ENCODE results near the gene WARS2. TPM values are rescaled to one million over a fixed set of nuclear protein-coding genes. Genes with fewer than 3 reads are reported as not detected.

The WARS2 gene
- total RNA-seq, 2 donors from 2014 or later = 9.9 to 11.8 TPM

- Histone ChIP-seq H3K27me3 (ENCODE audit: control insufficient read depth, insufficient read depth, low read length, poor library complexity, severe bottlenecking) (no peaks in the 10 kb centered on the region), H3K9ac (ENCODE audit: extremely low read depth, low read length, poor library complexity, severe bottlenecking) (no peak overlapping the region), H3K4me3 (ENCODE audit: low read length) (no peak overlapping the region), H3K9me3 (ENCODE audit: control insufficient read depth, low read length) (no peaks in the 10 kb centered on the region), H3K4me1 (ENCODE audit: control insufficient read depth, insufficient read depth, low read length) (no peaks in the 10 kb centered on the region), H3K27ac (ENCODE audit: low read depth, low read length) (no peak overlapping the region), H3K36me3 (ENCODE audit: control insufficient read depth, insufficient read depth, low read length) (no peaks in the 10 kb centered on the region)
- Mint-ChIP-seq H3K9me3 (no peaks in the 10 kb centered on the region), H3K27me3 (ENCODE audit: insufficient read depth) (no peaks in the 10 kb centered on the region), H3K4me3 (no peak overlapping the region), H3K27ac (no peak overlapping the region), H3K4me1 (no peaks in the 10 kb centered on the region), H3K36me3 (ENCODE audit: low read depth) (no peaks in the 10 kb centered on the region)
- TF ChIP-seq CTCF (conservative IDR thresholded peaks at IDR 0.05) = no peak
- 92 to 96% methylated on average over 2 of the region's 2 CpGs for WGBS, 2 experiments (ENCODE audit: insufficient coverage in 1 of 2, insufficient read length in 1 of 2)
- no peak for DNase-seq
These were observed 99.5 kb downstream of the WARS2 start for GRCh38 chr1:119040906-119041305.

- Histone ChIP-seq H3K27ac (ENCODE audit: low read depth, low read length) (no peak overlapping the region), H3K9ac (ENCODE audit: extremely low read depth, low read length, poor library complexity, severe bottlenecking) (no peak overlapping the region), H3K4me1 (ENCODE audit: control insufficient read depth, insufficient read depth, low read length) (no peaks in the 10 kb centered on the region), H3K4me3 (ENCODE audit: low read length) (no peak overlapping the region), H3K27me3 (ENCODE audit: control insufficient read depth, insufficient read depth, low read length, poor library complexity, severe bottlenecking) (no peaks in the 10 kb centered on the region), H3K36me3 (ENCODE audit: control insufficient read depth, insufficient read depth, low read length) (no peaks in the 10 kb centered on the region), H3K9me3 (ENCODE audit: control insufficient read depth, low read length) (no peaks in the 10 kb centered on the region)
- Mint-ChIP-seq H3K27ac (no peak overlapping the region), H3K4me1 (no peaks in the 10 kb centered on the region), H3K9me3 (no peaks in the 10 kb centered on the region), H3K4me3 (no peak overlapping the region), H3K36me3 (ENCODE audit: low read depth) (no peaks in the 10 kb centered on the region), H3K27me3 (ENCODE audit: insufficient read depth) (no peaks in the 10 kb centered on the region)
- TF ChIP-seq CTCF (conservative IDR thresholded peaks at IDR 0.05) = no peak
- WGBS, 2 experiments (ENCODE audit: insufficient coverage in 1 of 2, insufficient read length in 1 of 2) = 71% methylated on average over 2 of the region's 2 CpGs; no CpG with 5 or more reads in 1 of the 2 experiments
- no peak for DNase-seq
These were observed 100.0 kb downstream of the WARS2 start for GRCh38 chr1:119040489-119040888.

DNA sequence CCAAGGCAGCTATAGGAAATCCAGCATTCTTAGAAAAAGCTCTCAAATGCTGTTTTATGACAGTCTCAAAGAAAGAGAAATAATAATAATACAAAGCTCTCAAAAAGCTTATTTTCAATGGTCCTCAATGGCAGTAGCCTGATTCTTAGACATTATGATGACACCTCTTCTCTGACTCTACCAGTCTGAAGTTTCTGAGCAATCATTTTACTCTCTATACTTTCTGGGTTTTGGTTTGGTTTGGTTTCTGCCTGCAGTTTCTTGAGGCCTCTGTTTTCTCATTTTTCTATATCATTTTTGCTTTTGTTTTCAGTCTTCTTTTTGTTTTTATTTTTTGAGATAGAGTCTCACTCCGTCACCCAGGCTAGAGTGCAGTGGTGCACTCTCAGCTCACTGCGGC, 102.1 kb downstream of the WARS2 start:
- Histone ChIP-seq H3K27me3 (ENCODE audit: control insufficient read depth, insufficient read depth, low read length, poor library complexity, severe bottlenecking) (no peaks in the 10 kb centered on the region), H3K27ac (ENCODE audit: low read depth, low read length) (no peak overlapping the region), H3K4me1 (ENCODE audit: control insufficient read depth, insufficient read depth, low read length) (no peaks in the 10 kb centered on the region), H3K36me3 (ENCODE audit: control insufficient read depth, insufficient read depth, low read length) (no peaks in the 10 kb centered on the region), H3K4me3 (ENCODE audit: low read length) (no peak overlapping the region), H3K9me3 (ENCODE audit: control insufficient read depth, low read length) (no peaks in the 10 kb centered on the region), H3K9ac (ENCODE audit: extremely low read depth, low read length, poor library complexity, severe bottlenecking) (no peak overlapping the region)
- no peak for TF ChIP-seq CTCF (conservative IDR thresholded peaks at IDR 0.05)
- WGBS, 2 experiments (ENCODE audit: insufficient coverage in 1 of 2, insufficient read length in 1 of 2) = 95 to 100% methylated on average over 2 of the region's 2 CpGs
- no peaks in the 10 kb centered on the region for H3K9me3 Mint-ChIP-seq
- H3K27me3 Mint-ChIP-seq (ENCODE audit: insufficient read depth) = no peaks in the 10 kb centered on the region
- DNase-seq = no peak
- no peak overlapping the region for H3K27ac Mint-ChIP-seq
- no peak overlapping the region for H3K4me3 Mint-ChIP-seq
- H3K4me1 Mint-ChIP-seq = no peaks in the 10 kb centered on the region
- H3K36me3 Mint-ChIP-seq (ENCODE audit: low read depth) = no peaks in the 10 kb centered on the region
